ENCODE data around the gene ARAP2. TPM values are rescaled to one million over a fixed set of nuclear protein-coding genes. Genes with fewer than 3 reads are reported as not detected.

ARAP2 gene
- total RNA-seq, 1 experiment from 2014 or later = 5.5 TPM

GRCh38 chr4:36281384-36282106 is 37.2 kb upstream of the ARAP2 start, which contains the start of gene DTHD1:
TSS of gene DTHD1 (plus strand) at chr4:36281616. CDS start at chr4:36281759, 143 bp downstream.
- Histone ChIP-seq H3K36me3 (ENCODE audit: control insufficient read depth, insufficient read depth, low read length) (no peaks in the 10 kb centered on the region), H3K27me3 (ENCODE audit: control insufficient read depth, insufficient read depth, low read length) (no peaks in the 10 kb centered on the region), H3K27ac (ENCODE audit: low read length) (no peak within 1 kb of the TSS), H3K4me1 (ENCODE audit: control insufficient read depth, insufficient read depth, low read length) (no peaks in the 10 kb centered on the region), H3K9me3 (ENCODE audit: control insufficient read depth, insufficient read depth, low read depth, low read length) (no peaks in the 10 kb centered on the region), H3K4me3 (ENCODE audit: low read depth in 2 of 2, low read length in 2 of 2) (no peak within 1 kb of the TSS)
- in situ Hi-C loops (cut with HindIII; ENCODE audit: low pct_unique_long_range_greater_than_20kb, low sequenced_read_pairs) (no loop called here), intact Hi-C loops (cut with micrococcal nuclease; ENCODE audit: unreplicated experiment) (no loop called here)
- no TSS peak for BruUV-seq (replicated peaks)
- CTCF ChIA-PET = no interaction called here
- POLR2A ChIA-PET = no interaction called here
- DNase-seq (ENCODE audit: low read depth, low spot score) (no peak), ATAC-seq (no peak)
- TF ChIP-seq SIN3A (IDR thresholded peaks at IDR 0.05; ENCODE audit: borderline replicate concordance, insufficient read depth, low read depth, low read length) (no peak), POLR2AphosphoS5 (IDR thresholded peaks at IDR 0.05; ENCODE audit: low read depth, low read length) (no peak), CTCF (IDR thresholded peaks at IDR 0.05) (no peak), REST (IDR thresholded peaks at IDR 0.05; ENCODE audit: insufficient read depth in 1 of 2, low read depth in 2 of 2, low read length in 1 of 2) (no peak)

- Histone ChIP-seq H3K36me3 (ENCODE audit: control insufficient read depth, insufficient read depth, low read length) (no peaks in the 10 kb centered on the region), H3K27me3 (ENCODE audit: control insufficient read depth, insufficient read depth, low read length) (no peaks in the 10 kb centered on the region), H3K27ac (ENCODE audit: low read length) (no peak overlapping the region), H3K4me3 (ENCODE audit: low read depth in 2 of 2, low read length in 2 of 2) (no peak overlapping the region), H3K9me3 (ENCODE audit: control insufficient read depth, insufficient read depth, low read depth, low read length) (no peaks in the 10 kb centered on the region), H3K4me1 (ENCODE audit: control insufficient read depth, insufficient read depth, low read length) (no peaks in the 10 kb centered on the region)
- DNase-seq (ENCODE audit: low read depth, low spot score) = no peak
- ChIA-PET POLR2A (no interaction called here), CTCF (no interaction called here)
- in situ Hi-C loops (cut with HindIII; ENCODE audit: low pct_unique_long_range_greater_than_20kb, low sequenced_read_pairs) = no loop called here
- intact Hi-C loops (cut with micrococcal nuclease; ENCODE audit: unreplicated experiment) = no loop called here
- no TSS peak for BruUV-seq (replicated peaks)
- no peak for TF ChIP-seq CTCF (IDR thresholded peaks at IDR 0.05)
- ATAC-seq = no peak
Observed at GRCh38 chr4:36280555-36280954, 36.2 kb upstream of the ARAP2 start.

Data from Panc1 (cell line).